Neutrophil (primary cell): ENCODE results near the gene BAIAP2L1.
A peak's percentile ranks its signal among the peaks of the same experiment; 100 is the strongest.
"Not testable (repeated sequence)": the region's sequence is repeated elsewhere in the genome, so short reads cannot be mapped to it uniquely, and the experiment has no call there.

Experiments
- H3K27ac ChIP-seq: fragments of 200-600 bp; sonication (generic); 2 replicates; pipeline ENCODE4 v1.5.1; 2016; ENCODE audit warnings: mild to moderate bottlenecking, moderate library complexity
- H3K27me3 ChIP-seq: fragments of 200-600 bp; sonication (generic); 2 replicates; pipeline ENCODE4 v1.6.0; 2016; ENCODE audit warnings: mild to moderate bottlenecking
- H3K36me3 ChIP-seq: fragments of 200-600 bp; sonication (generic); 2 replicates; pipeline ENCODE4 v1.5.1; 2017
- H3K4me1 ChIP-seq, 2 experiments: fragments of 200-600 bp in 1 of 2; sonication (generic) in 1 of 2; 1 replicate in 1 of 2; 2 replicates in 1 of 2; pipeline versions ENCODE4 v1.5.1 to v1.6.1; 2013 to 2016; ENCODE audit warnings: low read depth in 1 of 2, low read length in 1 of 2, mild to moderate bottlenecking in 1 of 2, moderate library complexity in 1 of 2; ENCODE audit not compliant: control insufficient read depth in 1 of 2, insufficient read depth in 1 of 2
- H3K4me3 ChIP-seq, 2 experiments: fragments of 200-600 bp in 1 of 2; sonication (generic) in 1 of 2; 1 replicate in 1 of 2; 2 replicates in 1 of 2; pipeline ENCODE4 v1.5.1; 2013 to 2016; ENCODE audit warnings: low read depth in 1 of 2, low read length in 1 of 2, mild to moderate bottlenecking in 1 of 2, moderate library complexity in 1 of 2
- H3K9me3 ChIP-seq: fragments of 200-600 bp; sonication (generic); 2 replicates; pipeline ENCODE4 v1.5.1; 2016
- TF ChIP-seq, protein P1 (sequence below): fragments of 200-600 bp; sonication (generic); IDR thresholded peaks from 2 replicates; pipeline ENCODE4 v1.5.1; 2016; ENCODE audit warnings: antibody characterized with exemption

Gene BAIAP2L1, protein sequence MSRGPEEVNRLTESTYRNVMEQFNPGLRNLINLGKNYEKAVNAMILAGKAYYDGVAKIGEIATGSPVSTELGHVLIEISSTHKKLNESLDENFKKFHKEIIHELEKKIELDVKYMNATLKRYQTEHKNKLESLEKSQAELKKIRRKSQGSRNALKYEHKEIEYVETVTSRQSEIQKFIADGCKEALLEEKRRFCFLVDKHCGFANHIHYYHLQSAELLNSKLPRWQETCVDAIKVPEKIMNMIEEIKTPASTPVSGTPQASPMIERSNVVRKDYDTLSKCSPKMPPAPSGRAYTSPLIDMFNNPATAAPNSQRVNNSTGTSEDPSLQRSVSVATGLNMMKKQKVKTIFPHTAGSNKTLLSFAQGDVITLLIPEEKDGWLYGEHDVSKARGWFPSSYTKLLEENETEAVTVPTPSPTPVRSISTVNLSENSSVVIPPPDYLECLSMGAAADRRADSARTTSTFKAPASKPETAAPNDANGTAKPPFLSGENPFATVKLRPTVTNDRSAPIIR

GRCh38 chr7:98400542-98401340 lies at the start of gene BAIAP2L1:
Gene BAIAP2L1 (minus strand): TSS chr7:98401090. CDS start chr7:98400852, 238 bp downstream.
- TF ChIP-seq, protein P1, sequence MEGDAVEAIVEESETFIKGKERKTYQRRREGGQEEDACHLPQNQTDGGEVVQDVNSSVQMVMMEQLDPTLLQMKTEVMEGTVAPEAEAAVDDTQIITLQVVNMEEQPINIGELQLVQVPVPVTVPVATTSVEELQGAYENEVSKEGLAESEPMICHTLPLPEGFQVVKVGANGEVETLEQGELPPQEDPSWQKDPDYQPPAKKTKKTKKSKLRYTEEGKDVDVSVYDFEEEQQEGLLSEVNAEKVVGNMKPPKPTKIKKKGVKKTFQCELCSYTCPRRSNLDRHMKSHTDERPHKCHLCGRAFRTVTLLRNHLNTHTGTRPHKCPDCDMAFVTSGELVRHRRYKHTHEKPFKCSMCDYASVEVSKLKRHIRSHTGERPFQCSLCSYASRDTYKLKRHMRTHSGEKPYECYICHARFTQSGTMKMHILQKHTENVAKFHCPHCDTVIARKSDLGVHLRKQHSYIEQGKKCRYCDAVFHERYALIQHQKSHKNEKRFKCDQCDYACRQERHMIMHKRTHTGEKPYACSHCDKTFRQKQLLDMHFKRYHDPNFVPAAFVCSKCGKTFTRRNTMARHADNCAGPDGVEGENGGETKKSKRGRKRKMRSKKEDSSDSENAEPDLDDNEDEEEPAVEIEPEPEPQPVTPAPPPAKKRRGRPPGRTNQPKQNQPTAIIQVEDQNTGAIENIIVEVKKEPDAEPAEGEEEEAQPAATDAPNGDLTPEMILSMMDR: no peak
- Histone ChIP-seq H3K4me3 (peak within 1 kb of the TSS; percentile 46 to 54), H3K36me3 (no peaks in the 10 kb centered on the region), H3K27me3 (peaks cover 89% of the 10 kb centered on the region), H3K27ac (no peak within 1 kb of the TSS), H3K4me1 (peaks cover 3 to 9% of the 10 kb centered on the region in 2 experiments), H3K9me3 (no peaks in the 10 kb centered on the region)

- Histone ChIP-seq H3K36me3 (no peaks in the 10 kb centered on the region), H3K27ac (no peak overlapping the region), H3K27me3 (no peaks in the 10 kb centered on the region), H3K9me3 (no peaks in the 10 kb centered on the region), H3K4me3 (no peak overlapping the region), H3K4me1 (no peaks in the 10 kb centered on the region)
- TF ChIP-seq, protein P1: no peak
Measured at GRCh38 chr7:98448766-98449165, 47.9 kb upstream of the BAIAP2L1 start.

- H3K27ac ChIP-seq, H3K4me1 ChIP-seq, H3K4me3 ChIP-seq, H3K36me3 ChIP-seq, H3K9me3 ChIP-seq: not testable (repeated sequence)
- peaks cover 13% of the 10 kb centered on the region for H3K27me3 ChIP-seq
Measured at GRCh38 chr7:98440992-98441391, 40.1 kb upstream of the BAIAP2L1 start.

DNA sequence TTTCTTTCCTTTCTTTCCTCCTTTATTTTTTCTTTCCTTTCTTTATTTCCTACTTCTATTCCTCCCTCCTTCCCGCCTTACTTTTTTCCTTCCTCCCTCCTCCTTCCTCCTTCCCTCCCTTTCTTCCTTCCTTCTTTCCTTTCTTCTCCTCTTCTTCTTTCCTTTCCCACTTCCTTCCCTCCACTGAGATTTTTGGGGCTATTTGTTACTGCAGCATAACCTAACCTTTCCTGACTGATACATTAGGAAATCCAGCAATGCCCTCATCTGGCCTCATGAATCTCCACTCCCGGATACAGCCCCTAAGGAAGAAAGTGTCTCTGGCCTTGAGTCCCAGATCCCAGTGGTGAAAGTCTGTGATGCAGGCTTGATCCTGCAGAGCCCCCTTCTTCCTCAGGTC lies 38.6 kb upstream of the BAIAP2L1 start:
- no peak overlapping the region for H3K27ac ChIP-seq
- H3K9me3 ChIP-seq: no peaks in the 10 kb centered on the region
- no peak overlapping the region for H3K4me3 ChIP-seq
- peaks cover 13% of the 10 kb centered on the region for H3K27me3 ChIP-seq
- peaks cover 8 to 18% of the 10 kb centered on the region in 2 experiments for H3K4me1 ChIP-seq
- TF ChIP-seq, protein P1: no peak
- H3K36me3 ChIP-seq: no peaks in the 10 kb centered on the region

DNA sequence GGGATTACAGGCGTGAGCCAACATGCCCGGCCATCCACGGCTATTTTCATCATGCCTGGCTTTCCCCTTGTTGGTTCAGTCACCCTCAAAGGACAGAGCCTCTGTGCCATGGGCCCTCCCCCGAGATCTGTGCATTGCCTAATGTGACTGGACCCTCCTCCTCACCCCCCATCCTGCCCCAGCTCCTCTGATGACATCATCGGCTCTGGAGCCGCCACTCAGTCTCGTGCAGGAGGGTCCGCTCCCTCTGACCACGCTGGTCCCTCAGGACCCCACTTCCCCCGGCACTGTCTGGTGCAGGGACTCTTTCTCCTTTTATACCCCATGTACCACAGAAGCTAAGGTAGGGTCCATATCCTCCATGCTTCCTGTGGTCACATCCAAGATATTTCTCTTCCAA lies 33.2 kb upstream of the BAIAP2L1 start:
- Histone ChIP-seq H3K27me3 (peaks cover 20% of the 10 kb centered on the region), H3K36me3 (no peaks in the 10 kb centered on the region), H3K4me3 (no peak overlapping the region), H3K4me1 (peaks cover 8 to 18% of the 10 kb centered on the region in 2 experiments), H3K27ac (no peak overlapping the region), H3K9me3 (no peaks in the 10 kb centered on the region)
- TF ChIP-seq, protein P1: no peak
